GM21367 (cell line): Measurements from ENCODE around the gene NPC1.

Experiments
- ATAC-seq: cut with Tn5 transposase; IDR thresholded peaks from one replicate; pipeline ENCODE4 v1.9.1; 2021; ENCODE audit not compliant: unreplicated experiment

The NPC1 gene

DNA sequence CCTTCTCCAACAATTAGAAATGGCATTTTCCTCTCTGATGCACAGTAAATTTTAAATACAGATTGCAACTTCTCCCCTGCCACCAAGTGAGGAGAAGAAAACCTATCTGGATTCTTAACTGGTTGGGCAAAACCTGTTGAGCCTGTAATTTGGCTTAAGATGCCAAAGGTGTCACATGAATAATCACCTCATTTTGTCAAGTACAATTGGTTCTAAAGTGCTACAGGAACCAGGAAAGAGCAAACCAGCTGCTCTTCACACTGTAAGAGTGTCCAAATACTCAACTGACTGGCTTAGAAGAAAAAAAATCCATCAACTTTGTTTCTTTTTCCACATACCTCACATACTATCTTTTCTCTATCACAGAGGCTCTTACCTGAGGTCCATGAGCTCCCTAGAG, 35.4 kb downstream of the NPC1 start:
- no peak for ATAC-seq

- no peak for ATAC-seq
These were observed 37.6 kb downstream of the NPC1 start for GRCh38 chr18:23548719-23549118.

DNA sequence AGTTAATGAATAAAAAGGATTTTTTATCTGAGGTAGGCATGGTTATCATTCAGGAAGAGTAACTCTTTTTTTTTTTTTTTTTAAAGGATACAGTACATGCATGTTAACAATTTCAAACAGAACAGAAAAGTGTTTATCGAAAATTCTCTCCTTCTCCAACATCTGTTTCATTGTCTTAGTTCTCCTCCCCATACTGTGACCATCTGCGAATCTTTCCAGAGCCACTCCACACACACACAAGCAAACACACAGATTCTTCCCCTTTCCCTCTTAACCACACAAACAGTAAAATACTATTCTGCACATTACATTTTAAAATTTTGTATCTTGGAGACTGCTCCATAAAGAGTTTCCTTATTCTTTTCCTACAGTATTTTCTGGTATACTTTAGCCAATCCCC, 38.0 kb downstream of the NPC1 start:
- ATAC-seq, result no peak

DNA sequence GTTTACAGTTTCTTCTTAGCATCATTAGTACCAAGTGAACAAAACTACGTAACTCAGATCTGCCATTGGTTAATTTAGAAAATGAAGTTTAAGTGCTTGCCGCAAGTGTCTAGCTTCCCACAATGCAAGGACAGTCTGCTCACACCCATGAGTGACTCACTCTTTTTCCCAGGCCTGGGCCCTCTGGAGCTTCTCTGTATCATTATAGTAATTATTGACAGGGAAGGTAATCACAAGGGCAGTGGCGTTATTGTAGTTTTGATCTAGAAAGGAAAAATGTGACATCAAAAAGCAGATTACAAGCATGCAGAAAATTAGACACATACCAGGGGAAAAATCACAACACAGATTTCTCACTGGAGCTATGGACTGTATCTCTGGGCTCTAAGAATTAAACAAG, 38.5 kb downstream of the NPC1 start:
- ATAC-seq, result no peak

- no peak for ATAC-seq
These were observed 39.0 kb downstream of the NPC1 start for GRCh38 chr18:23547306-23547705.

- no peak for ATAC-seq
These were observed 41.0 kb downstream of the NPC1 start for GRCh38 chr18:23545247-23545789.

DNA sequence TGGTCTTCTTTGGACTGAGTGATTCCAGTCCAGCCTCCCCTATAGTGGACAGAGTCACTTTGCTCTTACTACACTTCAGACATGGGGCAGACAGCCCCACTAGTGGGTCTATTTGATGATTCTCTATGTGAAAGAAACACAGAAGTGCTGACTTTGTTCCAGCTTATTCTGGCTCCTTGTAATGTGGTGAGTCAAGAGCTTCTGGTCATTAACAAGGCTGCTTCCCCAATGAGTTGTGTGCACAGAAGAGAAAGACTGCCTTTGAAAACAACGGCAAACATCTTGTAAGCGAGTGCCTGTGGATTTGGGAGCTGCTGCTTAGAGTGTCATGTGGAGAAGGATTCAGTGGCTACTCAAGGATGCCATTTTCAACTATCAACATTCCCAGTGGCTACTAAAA, 43.8 kb downstream of the NPC1 start:
- no peak for ATAC-seq

DNA sequence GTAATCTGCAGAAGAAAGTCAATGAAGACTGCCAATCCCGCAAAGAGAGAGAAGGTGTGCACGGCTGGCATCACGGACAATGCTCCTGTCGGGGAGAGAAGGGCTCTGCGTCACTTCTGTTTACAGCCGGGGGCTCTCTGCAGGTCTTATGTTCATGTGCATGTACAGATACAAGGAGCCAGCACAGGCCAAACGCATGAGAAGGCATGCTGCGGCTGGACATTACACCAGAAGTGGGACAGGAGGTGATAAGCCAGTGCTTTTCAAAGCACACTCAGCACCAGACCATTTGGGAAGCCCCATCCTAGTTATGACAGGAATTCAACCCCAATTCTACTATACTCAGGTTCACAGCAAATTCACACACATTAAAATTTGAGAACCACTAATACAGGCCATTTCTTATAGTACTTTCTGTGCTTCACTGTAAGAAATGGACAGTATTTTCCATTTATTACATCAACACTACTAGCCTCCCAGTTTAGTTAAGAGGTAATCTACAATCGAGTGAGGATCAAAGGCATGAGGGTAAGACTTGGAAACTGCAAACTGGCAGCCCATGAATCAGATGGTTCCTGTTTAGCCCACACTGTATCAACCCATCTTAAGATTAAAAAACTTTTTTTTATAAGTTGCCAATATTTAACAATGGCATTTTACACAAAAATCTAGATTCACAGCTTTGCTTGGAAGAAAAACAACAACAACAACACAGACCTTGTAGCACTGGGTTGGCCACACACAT, 44.8 kb downstream of the NPC1 start:
- ATAC-seq, result no peak

DNA sequence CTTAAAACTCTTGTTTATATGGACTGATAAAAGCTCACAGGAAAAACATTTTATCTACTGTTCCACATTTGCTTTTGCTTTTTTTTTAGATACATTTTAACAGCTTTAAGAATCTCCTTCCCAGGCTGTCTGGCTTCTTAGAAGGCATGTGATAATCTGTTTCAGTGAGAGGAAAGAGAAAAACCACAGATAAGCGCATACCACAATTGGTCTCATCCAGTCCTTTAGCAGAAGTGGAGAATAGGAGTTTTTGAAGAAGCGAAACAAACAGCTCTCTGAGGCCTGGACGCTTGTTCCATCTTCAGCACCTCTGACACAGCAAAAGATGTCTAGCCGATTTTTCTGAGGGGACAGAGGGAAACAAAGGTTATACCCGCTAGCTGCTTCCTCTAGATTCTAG, 45.4 kb downstream of the NPC1 start:
- no peak for ATAC-seq

DNA sequence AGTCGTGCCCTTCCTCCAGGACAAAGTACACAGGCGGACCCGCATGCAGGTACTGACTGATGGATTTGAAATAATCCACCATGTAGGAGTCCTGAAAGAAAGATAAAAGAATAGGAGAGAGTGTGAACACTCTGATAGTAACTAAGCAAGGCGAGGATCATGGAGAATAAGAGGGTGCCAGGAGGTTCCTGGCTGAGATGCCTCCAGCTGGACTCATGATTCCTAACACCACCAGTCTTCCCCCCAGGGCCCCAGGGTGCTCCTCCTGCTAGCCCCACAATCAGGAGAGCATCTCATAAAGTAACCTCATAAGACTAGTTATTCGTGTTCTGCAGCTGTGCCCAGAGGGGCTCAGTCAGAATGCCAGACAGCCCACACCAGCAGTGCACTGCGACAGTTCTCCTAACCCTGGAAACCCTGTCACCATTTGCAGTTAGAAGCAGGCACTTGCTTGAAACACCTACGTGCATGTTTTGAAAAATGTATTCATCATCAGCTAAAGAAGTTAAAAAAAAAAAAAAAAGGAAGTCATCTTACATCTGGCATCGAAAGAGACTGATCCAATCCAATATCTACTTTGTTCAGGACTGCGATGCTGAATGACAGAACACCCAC, 46.3 kb downstream of the NPC1 start:
- no peak for ATAC-seq

GRCh38 chr18:23539296-23539695, 47.0 kb downstream of the NPC1 start:
- no peak for ATAC-seq

DNA sequence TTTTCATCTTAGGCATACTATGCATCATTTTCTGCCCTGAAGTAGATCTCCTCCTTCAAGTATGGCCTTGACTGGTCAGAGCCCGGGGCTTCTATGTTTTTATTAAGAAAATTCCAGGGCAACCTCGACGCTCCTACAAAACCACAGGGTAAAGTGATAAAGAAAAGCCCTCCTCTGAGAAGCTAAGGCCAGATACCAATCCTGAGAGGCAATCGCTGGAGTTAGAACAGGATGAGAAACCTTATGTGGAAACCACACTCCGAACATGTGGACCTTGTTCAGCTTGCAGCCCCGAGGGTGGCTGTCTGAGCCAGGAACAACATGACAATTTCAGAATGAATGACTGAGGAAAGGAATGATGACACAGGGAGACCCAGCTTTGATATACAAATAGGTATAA, 47.4 kb downstream of the NPC1 start:
- ATAC-seq, result no peak

DNA sequence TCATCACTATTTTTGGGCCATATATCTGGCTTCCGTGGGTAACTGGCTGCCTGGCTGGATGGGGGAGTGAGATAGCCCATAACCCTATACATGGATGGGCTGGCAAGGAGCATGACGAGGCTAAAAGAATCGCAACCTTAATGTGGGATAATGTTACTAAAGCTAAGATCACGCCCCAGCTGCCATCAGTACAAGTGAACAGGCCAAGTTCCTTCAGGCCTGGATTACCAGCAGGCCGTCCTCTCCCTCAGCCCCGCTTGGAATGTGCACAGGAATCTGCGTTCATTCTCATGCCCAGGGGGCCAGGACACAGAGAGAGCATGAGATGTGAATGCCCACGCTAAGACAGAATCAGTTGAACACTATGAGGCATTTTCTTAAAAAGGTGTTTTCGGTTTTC, 48.3 kb downstream of the NPC1 start:
- ATAC-seq, result no peak

GRCh38 chr18:23537274-23537673, 49.0 kb downstream of the NPC1 start:
- no peak for ATAC-seq

DNA sequence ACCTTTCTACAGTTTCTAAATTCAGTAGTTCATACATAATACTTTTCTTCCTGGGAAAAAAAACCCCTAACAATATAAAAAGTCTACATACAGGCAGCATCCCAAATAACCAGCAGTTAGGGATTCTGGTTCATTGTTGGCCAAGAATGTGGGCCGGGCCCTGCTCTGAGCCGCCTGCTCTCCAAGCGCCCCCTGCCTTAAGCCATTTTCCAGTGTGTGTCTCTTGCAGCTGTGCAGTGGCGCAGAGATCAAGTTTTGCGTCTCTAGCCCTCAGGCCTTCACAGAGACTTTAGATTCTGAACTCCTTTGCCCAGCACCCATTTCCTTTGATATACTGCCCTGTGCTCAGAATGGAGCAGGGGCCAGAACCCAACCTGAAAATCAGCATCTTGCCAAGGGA, 50.1 kb downstream of the NPC1 start:
- no peak for ATAC-seq

GRCh38 chr18:23534276-23534675, 52.0 kb downstream of the NPC1 start:
- no peak for ATAC-seq

- ATAC-seq, result no peak
These were observed 53.5 kb downstream of the NPC1 start for GRCh38 chr18:23532848-23533247.

DNA sequence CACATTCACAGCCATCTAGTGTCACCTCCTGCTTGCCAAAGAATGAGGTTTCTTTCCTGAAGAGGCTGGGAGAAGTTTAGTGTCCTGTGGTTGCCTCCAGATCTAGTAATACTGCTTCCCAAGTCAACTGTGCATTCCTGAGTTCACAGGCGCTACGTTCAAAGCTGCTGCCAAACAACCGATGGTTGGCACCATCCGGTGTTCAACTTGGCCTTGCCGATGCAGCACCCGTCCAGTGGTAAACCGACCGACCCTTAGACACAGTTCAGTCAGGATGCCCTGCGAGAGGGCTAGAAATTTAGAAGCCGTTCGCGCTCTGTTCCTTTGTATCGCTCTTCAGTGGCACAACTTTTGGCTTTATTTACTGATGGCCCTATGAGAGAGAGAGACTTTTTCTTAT, 54.4 kb downstream of the NPC1 start:
- no peak for ATAC-seq

DNA sequence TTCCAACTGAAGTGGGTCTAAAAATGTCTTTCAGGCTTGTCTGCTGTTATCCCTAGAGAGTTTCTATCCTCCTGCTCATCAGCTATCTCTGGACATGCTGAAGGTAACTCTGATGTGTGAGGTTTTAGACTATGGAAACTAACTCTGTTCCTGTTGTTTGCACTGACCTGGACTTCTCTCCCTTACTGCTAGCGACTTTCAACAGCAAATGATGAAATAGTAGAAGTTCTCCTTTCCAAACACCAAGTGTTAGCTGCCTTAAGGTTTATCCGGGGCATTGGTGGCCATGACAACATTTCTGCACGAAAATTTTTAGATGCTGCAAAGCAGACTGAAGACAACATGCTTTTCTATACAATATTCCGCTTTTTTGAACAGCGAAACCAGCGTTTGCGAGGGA, 56.1 kb downstream of the NPC1 start:
- ATAC-seq, result no peak

GRCh38 chr18:23529604-23530003, 56.7 kb downstream of the NPC1 start:
- no peak for ATAC-seq

DNA sequence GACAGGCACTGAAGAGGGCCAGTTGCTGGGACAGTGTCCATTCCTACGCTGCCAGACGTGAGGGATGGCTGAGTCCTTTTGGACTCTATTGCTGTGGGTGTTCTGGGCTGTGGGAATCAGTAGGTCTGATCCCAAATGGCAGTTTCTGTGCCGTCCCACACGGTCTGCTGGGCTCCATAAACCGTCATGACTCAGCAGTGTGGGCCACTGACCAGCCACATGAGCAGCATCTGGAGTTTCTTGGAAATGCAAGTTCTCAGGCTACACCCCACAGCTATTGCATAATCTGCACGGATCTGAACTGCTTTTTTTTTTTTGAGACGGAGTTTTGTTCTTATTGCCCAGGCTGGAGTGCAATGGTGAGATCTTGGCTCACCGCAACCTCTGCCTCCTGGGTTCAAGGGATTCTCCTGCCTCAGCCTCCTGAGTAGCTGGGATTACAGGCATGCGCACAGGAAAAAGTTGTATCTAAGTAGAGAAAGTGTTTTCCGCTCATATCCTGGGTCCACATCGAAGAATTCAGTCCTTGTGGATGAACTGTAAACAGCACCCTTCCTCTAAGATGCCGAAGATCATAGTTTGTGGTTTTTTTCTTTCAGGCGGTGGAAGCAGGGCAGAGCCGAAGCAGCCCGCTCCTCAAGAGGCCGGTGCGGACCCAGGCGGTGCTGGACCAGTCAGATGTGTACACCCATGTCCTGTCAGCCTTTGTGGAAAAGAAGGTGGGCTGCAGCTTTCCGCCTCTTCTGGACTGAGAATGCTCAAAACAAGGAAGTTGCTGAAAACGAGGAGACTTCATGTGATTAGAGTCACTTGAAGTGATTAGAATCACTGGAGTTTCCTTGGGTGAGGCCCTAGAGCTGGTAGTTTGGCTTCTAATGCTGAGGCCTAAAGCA, 57.5 kb downstream of the NPC1 start:
- no peak for ATAC-seq
